Stimulated activated naive CD8-positive, alpha-beta T cell treated with anti-CD3 and anti-CD28 coated beads, Interleukin-15, Interleukin-2, amounts not matched to agents 100 U/mL and 50 U/mL, for 24 hours (primary cell): Measurements from ENCODE around the gene HS1BP3.

ENCODE experiments used
- ATAC-seq: fragments of 150-1000 bp; cut with Tn5 transposase; one replicate; pipeline ENCODE4 v1.10.0; 2021
- DNase-seq: peaks from one replicate; pipeline ENCODE4 v3.0.0; 2021

Gene HS1BP3

GRCh38 chr2:20674974-20675679, 24.2 kb upstream of the HS1BP3 start:
- ATAC-seq, result peak; percentile 3
- DNase-seq, result no peak

- no peak for DNase-seq
- ATAC-seq, result no peak
Measured at GRCh38 chr2:20674309-20674965, 23.5 kb upstream of the HS1BP3 start.

DNA sequence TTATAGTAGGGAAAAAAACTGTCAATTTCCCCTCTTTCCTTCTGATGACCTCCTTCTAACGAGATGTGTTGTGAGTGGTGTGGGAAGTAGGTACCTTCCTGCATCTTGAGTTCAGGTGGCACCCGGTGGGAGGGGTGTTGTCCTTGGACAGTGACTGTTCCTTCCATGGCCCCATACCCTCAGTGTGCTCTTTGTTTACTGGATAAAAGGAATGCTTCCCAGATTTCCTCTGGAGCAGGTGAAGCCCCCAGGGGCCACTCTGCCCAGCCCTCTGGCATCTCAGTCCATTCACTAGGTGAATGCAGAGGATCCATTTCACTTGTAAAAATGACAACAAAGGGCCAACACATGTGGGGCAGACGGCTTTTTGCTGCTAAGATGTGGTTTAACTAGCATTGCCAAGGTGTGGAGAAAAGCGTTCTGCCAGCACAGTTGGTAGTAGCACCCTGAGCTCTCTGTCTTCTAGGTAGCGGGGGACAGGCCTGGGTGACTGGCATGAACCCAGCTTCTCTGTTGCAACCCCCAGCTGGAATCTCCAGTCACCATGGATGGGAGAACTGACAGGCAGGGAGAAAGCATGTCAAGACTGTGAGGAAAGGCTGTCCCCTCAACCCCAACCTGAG, 22.9 kb upstream of the HS1BP3 start:
- ATAC-seq, result no peak

DNA sequence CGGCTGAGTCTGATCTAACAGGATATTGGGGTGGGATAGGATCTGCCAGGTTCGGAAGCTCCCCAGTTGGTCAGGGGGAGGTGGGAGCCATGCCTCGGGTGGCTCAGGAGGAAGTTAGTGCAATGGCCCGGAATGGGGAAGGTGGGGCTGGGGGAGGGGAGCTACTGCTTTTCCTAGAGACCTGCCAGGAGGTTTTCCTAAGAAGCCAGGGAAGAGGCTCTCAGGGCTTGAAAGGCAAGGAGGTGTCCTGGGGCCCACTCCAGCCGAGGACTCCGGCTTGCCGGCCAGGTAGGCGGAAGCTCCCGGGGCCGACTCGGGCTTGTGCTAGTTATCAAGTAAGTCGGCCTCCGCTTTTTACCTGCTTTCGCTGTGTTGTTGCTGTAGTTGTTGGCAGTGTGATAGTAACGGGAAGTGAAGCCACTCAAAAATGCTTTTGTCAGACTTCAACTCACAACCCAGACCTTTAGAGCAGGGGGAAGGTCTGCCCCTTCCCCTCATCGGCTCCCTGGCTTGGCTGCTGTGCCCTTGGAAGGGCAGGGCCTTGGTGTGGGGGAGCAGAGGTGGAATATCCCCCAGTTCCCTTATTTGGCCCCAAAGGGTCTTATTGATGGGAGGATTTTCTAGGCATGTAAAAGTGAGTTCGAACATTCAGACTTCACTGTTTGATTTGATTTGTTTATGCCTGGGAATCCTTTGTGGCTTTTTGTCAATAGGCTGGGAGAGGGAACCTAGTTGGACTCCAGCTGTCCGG, 21.5 kb upstream of the HS1BP3 start:
- ATAC-seq (no peak), DNase-seq (no peak)

More for the DNA sequence above, 22.9 kb upstream of the HS1BP3 start:
- DNase-seq, result no peak

- no peak for ATAC-seq
- DNase-seq, result no peak
Measured at GRCh38 chr2:20671736-20672080, 20.8 kb upstream of the HS1BP3 start.

DNA sequence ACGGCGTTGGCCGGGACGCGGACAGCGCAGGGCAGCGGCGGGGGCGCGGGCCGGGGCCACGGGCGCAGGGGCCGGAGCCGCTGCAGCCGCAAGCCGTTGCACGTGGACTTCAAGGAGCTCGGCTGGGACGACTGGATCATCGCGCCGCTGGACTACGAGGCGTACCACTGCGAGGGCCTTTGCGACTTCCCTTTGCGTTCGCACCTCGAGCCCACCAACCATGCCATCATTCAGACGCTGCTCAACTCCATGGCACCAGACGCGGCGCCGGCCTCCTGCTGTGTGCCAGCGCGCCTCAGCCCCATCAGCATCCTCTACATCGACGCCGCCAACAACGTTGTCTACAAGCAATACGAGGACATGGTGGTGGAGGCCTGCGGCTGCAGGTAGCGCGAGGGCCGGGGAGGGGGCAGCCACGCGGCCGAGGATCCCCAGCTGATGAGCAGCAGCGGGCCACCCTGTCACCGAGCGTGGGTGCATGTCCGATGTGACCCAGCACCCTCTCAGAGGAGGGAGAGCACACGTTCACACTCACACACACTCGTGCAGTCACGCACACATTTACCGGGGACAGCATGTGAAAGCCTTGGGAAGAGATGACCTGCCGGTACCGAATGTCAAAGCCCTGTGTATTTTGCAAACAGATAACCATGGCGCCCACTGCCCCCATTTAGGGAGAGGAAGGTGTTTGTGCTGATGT, 20.3 kb upstream of the HS1BP3 start:
- ATAC-seq, result no peak
- no peak for DNase-seq

GRCh38 chr2:20670315-20671035, 19.6 kb upstream of the HS1BP3 start:
- ATAC-seq, result no peak
- DNase-seq, result no peak

- ATAC-seq (no peak), DNase-seq (no peak)
Measured at GRCh38 chr2:20669562-20670314, 18.8 kb upstream of the HS1BP3 start.

DNA sequence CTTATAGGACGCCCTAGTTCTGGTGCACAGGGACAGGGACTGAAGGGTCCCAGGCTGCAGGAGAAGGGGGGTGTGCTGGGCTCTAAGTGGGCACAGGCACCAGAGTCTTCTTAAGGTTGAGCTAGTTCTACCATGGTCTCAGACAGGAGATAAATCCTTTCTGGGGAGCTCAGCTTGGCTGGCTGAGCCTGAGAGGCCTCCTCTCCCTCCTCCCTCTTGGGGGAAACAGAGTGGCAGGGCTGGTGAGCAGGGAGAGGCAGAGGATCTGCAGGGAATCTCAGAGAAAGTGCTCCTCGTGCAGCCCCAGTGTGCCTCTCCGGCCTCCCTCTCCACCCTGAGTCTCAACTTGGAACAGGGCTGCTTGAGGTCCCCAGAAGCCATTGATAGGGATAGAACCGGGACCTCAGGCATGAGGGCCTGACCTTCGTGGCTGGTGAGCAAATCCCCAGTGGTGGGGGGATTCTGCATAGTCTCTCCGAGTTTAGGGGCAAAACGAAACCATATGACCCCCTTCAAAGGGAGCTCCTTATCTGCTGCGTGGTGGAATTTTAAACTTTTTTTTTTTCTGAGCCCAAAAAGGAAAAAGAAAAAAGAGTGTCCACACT, 18.1 kb upstream of the HS1BP3 start:
- DNase-seq, result no peak
- no peak for ATAC-seq

GRCh38 chr2:20668451-20668850, 17.6 kb upstream of the HS1BP3 start:
- no peak for ATAC-seq
- DNase-seq, result no peak

GRCh38 chr2:20667531-20668401, 16.9 kb upstream of the HS1BP3 start:
- ATAC-seq, result no peak
- DNase-seq, result no peak

- DNase-seq (no peak), ATAC-seq (no peak)
Measured at GRCh38 chr2:20667151-20667530, 16.2 kb upstream of the HS1BP3 start.

DNA sequence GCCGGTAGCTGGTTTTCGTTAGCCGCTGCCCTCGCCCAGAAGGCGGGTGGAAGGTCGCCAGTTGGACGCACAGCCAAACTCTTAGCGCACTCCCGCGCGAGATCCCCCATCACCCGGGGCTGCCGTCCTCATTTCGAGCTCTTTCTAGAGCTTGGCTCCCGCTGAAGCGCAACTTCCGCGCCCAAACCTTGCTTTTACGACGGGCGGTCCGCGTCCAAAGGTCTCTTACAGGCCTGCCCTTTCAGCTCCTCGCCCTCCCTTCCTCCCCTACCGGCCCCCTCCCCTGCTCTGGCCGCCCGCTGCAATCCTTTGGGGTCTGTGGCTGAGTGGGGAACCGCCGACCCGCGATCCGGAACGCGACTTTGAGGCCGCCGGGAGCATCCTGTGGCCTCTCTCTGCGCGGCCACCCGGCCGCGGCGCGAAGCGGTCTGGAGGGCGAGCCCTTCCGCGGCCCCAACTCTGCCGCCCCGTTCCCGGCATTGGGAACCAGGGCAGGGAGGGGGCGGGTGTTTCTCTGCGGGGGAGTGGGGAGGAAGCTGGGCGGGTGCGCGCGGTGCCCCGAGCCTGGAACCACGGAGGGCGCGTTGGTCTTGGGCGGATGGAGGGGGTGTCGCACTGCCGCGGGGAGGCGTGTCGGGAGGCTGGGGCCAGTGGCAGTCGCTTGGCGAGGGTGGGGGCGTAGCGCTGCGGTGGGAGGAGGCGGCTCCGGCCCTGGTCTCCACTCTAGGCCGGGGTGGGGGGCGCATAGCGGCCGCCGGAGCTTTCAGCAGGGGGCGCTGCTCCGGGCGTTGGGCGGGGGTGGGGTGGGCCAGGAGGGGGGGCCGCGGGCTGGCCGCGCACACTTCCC, 15.6 kb upstream of the HS1BP3 start, which contains the start of gene GDF7:
GDF7 (plus strand) TSS at position 841 of the 847 bp plus-strand sequence. CDS start 96 bp downstream, outside the sequence.
- no peak for ATAC-seq
- DNase-seq, result peak; percentile 28

- ATAC-seq, result no peak
- no peak for DNase-seq
Measured at GRCh38 chr2:20666005-20666303, 15.1 kb upstream of the HS1BP3 start.

DNA sequence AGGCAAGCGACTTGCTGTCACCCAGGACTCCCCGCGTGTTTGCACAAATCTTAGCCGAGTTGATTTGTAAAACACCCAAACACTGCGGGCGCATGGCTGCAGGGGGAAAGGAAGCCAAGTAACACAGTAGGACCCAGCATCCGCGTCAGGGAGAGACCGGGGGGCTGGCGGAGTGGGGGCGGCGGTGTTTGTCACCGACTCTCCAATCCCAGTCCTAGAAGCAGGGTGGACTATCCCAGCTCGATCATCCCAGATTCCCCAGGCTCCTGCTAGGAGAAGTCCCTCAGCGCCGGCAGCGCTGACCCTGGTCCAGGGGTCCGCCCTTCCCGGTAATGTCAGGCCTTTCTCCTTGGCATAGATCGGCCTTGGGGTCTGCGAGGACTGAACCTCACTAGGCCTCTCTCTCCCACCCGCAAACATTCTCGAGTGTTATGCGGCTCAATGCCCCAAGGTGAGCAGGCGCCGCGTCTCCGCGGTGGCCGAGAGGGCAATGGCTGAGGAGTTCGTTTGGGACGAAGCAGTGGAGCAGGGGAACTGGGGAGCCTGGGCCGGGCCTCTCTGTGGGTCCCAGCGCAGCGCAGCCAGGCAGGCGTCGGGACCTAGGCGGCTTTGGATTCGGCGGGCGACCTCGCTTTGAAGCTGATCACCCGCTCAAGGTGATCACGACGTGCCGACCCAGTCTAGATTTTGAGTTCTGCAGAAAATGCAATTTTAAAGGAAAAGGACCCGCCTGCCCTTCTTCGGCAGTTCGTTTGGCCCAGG, 14.5 kb upstream of the HS1BP3 start:
- ATAC-seq (no peak), DNase-seq (no peak)

DNA sequence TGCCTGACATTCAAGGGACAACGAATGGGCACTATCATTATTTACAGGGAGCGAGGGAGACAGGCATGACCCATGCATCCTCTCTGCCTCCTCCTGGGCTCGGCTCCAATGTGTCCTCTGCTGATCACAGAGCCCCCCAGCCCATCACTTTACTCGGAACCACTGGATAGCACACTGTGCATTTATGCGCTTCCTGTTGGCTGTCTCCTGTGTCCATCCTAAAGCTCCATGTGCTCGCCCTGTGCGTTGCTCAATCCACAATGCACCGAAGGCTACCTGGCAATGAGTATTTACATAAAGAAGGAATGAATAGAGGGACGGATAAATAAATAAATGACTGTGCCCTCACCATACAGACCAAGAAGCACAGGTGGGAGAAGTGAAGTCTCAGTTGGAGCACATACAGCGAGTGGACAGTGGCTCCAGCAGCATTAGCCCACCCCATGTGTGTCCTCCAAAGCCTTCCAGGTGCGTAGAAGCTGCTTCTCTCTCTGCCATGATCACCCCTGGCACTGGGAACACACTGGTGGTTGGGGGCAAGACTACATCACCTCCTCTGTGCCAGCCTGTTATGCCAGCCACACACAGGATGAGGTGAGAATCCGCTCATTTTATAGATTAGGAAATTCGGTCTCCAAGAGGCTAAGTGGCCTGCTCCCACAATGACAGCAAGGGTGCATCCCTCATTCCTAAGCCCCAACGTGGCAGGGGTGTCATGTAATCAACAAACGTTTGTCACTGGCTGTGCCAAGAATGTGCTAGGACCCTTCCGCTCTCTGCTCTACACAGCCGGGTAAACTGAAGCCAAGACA, 13.7 kb upstream of the HS1BP3 start:
- DNase-seq (no peak), ATAC-seq (no peak)

GRCh38 chr2:20664071-20664390, 13.1 kb upstream of the HS1BP3 start:
- DNase-seq, result no peak
- no peak for ATAC-seq
